Ascending aorta (tissue), 2 donors: Measurements from ENCODE around the gene TRPV5. TPM values are rescaled to one million over a fixed set of nuclear protein-coding genes. Genes with fewer than 3 reads are reported as not detected.

Source experiments
- DNase-seq, 2 donors: peaks; one replicate each; pipeline ENCODE4 v3.0.0-alpha.2; 2019; ENCODE audit warnings: low spot score in 2 of 2
- H3K27ac ChIP-seq, 2 donors: fragments of 200-600 bp; sonication (generic); one replicate each; pipeline ENCODE4 v1.5.1; 2016 to 2017; ENCODE audit warnings: mild to moderate bottlenecking in 1 of 2
- H3K27me3 ChIP-seq: fragments of 200-600 bp; sonication (generic); one replicate; pipeline ENCODE4 v1.5.1; 2017
- H3K36me3 ChIP-seq, 2 donors: fragments of 200-600 bp; sonication (generic); one replicate each; pipeline ENCODE4 v1.5.1; 2016
- H3K4me1 ChIP-seq, 2 donors: fragments of 200-600 bp; sonication (generic); one replicate each; pipeline ENCODE4 v1.5.1; 2016 to 2017; ENCODE audit warnings: mild to moderate bottlenecking in 1 of 2
- H3K4me3 ChIP-seq, 2 donors: fragments of 200-600 bp; sonication (generic); one replicate each; pipeline ENCODE4 v1.5.1; 2016 to 2017; ENCODE audit warnings: mild to moderate bottlenecking in 1 of 2
- H3K9me3 ChIP-seq, 2 donors: fragments of 200-600 bp; sonication (generic); one replicate each; pipeline ENCODE4 v1.5.1; 2016
- CTCF ChIP-seq, 3 experiments: fragments of 200-600 bp in 2 of 3; fragments of 450-650 bp in 1 of 3; sonication (generic) in 2 of 3; IDR thresholded peaks; one replicate each; pipeline ENCODE4 v1.5.1; 2016 to 2019; ENCODE audit warnings: antibody characterized with exemption in 3 of 3, mild to moderate bottlenecking in 1 of 3, moderate library complexity in 1 of 3
- intact Hi-C: fragments of 100-400 bp; cut with DNase I; formaldehyde crosslinking; loops from one replicate; pipeline ENCODE4 v1.15.1; 2023
- total RNA-seq: library from RNA; depleted of rRNA; stranded (reverse); fragments of >200 nt; gene quantifications from one replicate; pipeline ENCODE4 v1.1.0, GENCODE V29; 2016

TRPV5 gene
- total RNA-seq, 1 donor from 2014 or later: not detected

- Histone ChIP-seq H3K36me3 (no peaks in the 10 kb centered on the region), H3K9me3 (no peaks in the 10 kb centered on the region), H3K4me3 (no peak overlapping the region), H3K27ac (no peak overlapping the region), H3K27me3 (no peaks in the 10 kb centered on the region), H3K4me1 (no peaks in the 10 kb centered on the region)
- peak in 1 of 3 experiments; percentile 9 for TF ChIP-seq CTCF (IDR thresholded peaks at IDR 0.05)
- intact Hi-C loops: no loop called here
- DNase-seq: no peak
Observed at GRCh38 chr7:142908921-142909890, 24.3 kb downstream of the TRPV5 start.

GRCh38 chr7:142908290-142908689 lies 25.3 kb downstream of the TRPV5 start:
- no peak for DNase-seq
- H3K36me3 ChIP-seq: no peaks in the 10 kb centered on the region
- no peaks in the 10 kb centered on the region for H3K27me3 ChIP-seq
- no peak overlapping the region for H3K27ac ChIP-seq
- H3K4me1 ChIP-seq: no peaks in the 10 kb centered on the region
- H3K4me3 ChIP-seq: no peak overlapping the region
- TF ChIP-seq CTCF (IDR thresholded peaks at IDR 0.05): no peak
- intact Hi-C loops: no loop called here
- H3K9me3 ChIP-seq: no peaks in the 10 kb centered on the region

- Histone ChIP-seq H3K27me3 (no peaks in the 10 kb centered on the region), H3K9me3 (no peaks in the 10 kb centered on the region), H3K4me1 (no peaks in the 10 kb centered on the region), H3K36me3 (no peaks in the 10 kb centered on the region), H3K27ac (no peak overlapping the region), H3K4me3 (no peak overlapping the region)
- intact Hi-C loops: no loop called here
- DNase-seq: no peak
- TF ChIP-seq CTCF (IDR thresholded peaks at IDR 0.05): no peak
Observed at GRCh38 chr7:142906643-142907042, 26.9 kb downstream of the TRPV5 start.

GRCh38 chr7:142905759-142906158 lies 27.8 kb downstream of the TRPV5 start:
- Histone ChIP-seq H3K4me3 (no peak overlapping the region), H3K4me1 (no peaks in the 10 kb centered on the region), H3K36me3 (no peaks in the 10 kb centered on the region), H3K27me3 (no peaks in the 10 kb centered on the region), H3K9me3 (no peaks in the 10 kb centered on the region), H3K27ac (no peak overlapping the region)
- intact Hi-C loops: no loop called here
- no peak for TF ChIP-seq CTCF (IDR thresholded peaks at IDR 0.05)
- no peak for DNase-seq

- intact Hi-C loops: no loop called here
- H3K27ac ChIP-seq: no peak overlapping the region
- no peaks in the 10 kb centered on the region for H3K9me3 ChIP-seq
- no peaks in the 10 kb centered on the region for H3K4me1 ChIP-seq
- no peak overlapping the region for H3K4me3 ChIP-seq
- no peaks in the 10 kb centered on the region for H3K27me3 ChIP-seq
- TF ChIP-seq CTCF (IDR thresholded peaks at IDR 0.05): no peak
- DNase-seq: no peak
- no peaks in the 10 kb centered on the region for H3K36me3 ChIP-seq
Observed at GRCh38 chr7:142904128-142904527, 29.4 kb downstream of the TRPV5 start.
